ENCODE data around the gene OSBP2.

DNA sequence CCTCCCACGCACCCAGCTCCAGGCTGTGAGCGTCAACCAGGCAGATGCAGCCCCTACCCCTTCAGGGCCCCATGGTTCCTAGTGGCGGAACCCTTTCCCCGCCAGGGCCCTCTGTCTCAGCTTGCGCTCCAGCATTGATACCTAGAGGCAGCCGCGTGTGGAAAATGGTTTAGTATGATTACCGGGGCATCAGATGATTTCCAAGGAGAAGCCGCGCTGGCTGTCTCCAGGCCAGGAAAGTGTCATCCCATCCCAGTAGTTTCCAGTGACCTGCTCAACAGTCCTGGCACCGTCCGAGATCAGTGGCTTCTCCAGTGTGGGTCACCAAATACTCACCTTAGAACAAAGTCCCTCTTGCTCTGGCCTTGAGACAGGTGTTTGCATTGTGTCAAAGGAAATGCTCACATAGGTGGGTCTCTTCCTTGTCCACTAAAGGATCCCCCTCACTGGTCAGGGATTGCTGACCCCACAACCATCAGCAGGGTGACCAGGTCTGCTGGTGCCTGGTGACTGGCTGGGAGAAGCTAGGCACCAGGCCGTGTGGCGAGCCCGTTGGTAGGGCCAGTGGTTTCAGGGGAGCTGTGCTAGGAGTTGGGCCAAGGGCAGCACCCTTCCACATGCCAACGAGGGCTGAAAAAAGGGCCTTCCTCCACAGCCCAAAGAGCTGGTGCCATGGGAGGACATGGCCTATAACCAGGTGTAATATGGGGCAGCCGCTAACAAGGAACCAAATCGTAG lies 164.5 kb downstream of the OSBP2 start:
- TF ChIP-seq, protein P1, sequence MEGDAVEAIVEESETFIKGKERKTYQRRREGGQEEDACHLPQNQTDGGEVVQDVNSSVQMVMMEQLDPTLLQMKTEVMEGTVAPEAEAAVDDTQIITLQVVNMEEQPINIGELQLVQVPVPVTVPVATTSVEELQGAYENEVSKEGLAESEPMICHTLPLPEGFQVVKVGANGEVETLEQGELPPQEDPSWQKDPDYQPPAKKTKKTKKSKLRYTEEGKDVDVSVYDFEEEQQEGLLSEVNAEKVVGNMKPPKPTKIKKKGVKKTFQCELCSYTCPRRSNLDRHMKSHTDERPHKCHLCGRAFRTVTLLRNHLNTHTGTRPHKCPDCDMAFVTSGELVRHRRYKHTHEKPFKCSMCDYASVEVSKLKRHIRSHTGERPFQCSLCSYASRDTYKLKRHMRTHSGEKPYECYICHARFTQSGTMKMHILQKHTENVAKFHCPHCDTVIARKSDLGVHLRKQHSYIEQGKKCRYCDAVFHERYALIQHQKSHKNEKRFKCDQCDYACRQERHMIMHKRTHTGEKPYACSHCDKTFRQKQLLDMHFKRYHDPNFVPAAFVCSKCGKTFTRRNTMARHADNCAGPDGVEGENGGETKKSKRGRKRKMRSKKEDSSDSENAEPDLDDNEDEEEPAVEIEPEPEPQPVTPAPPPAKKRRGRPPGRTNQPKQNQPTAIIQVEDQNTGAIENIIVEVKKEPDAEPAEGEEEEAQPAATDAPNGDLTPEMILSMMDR (IDR thresholded peaks at IDR 0.05; ENCODE audit: low read depth, low read length): no peak
- no peak for TF ChIP-seq EZH2phosphoT487 (IDR thresholded peaks at IDR 0.05; ENCODE audit: low read depth)

Measured in OCI-LY3 (cell line).